ENCODE results near the gene CCR9.

The CCR9 gene

GRCh38 chr3:45873036-45873435, 13.3 kb upstream of the CCR9 start:
- no peak for DNase-seq

GRCh38 chr3:45873638-45874037, 12.7 kb upstream of the CCR9 start:
- no peak for DNase-seq

GRCh38 chr3:45874677-45875346, 11.5 kb upstream of the CCR9 start:
- no peak for DNase-seq

GRCh38 chr3:45878124-45878523, 8.2 kb upstream of the CCR9 start:
- no peak for DNase-seq

GRCh38 chr3:45880725-45881077, 5.6 kb upstream of the CCR9 start:
- DNase-seq, result no peak

- DNase-seq, result peak; percentile 21
Observed at GRCh38 chr3:45881078-45882022, 5.0 kb upstream of the CCR9 start.

- no peak for DNase-seq
Observed at GRCh38 chr3:45884368-45885201, 1.8 kb upstream of the CCR9 start.

- no peak for DNase-seq
Observed at GRCh38 chr3:45887285-45887684, 942 bp downstream of the CCR9 start.

GRCh38 chr3:45887759-45888511, 1.6 kb downstream of the CCR9 start:
- DNase-seq, result no peak

- no peak for DNase-seq
Observed at GRCh38 chr3:45889337-45889736, 3.0 kb downstream of the CCR9 start.

GRCh38 chr3:45890405-45890804, 4.1 kb downstream of the CCR9 start:
- no peak for DNase-seq

- no peak for DNase-seq
Observed at GRCh38 chr3:45892161-45892560, 5.8 kb downstream of the CCR9 start.

- DNase-seq, result no peak
Observed at GRCh38 chr3:45894015-45894414, 7.7 kb downstream of the CCR9 start.

- no peak for DNase-seq
Observed at GRCh38 chr3:45895686-45896468, 9.5 kb downstream of the CCR9 start.

GRCh38 chr3:45896956-45897355, 10.6 kb downstream of the CCR9 start:
- DNase-seq, result peak; percentile 77

- no peak for DNase-seq
Observed at GRCh38 chr3:45904931-45905330, 18.6 kb downstream of the CCR9 start.

- no peak for DNase-seq
Observed at GRCh38 chr3:45905755-45906154, 19.4 kb downstream of the CCR9 start.

- DNase-seq, result peak; percentile 75
Observed at GRCh38 chr3:45906681-45907407, 20.5 kb downstream of the CCR9 start.

- peak; percentile 22 for DNase-seq
Observed at GRCh38 chr3:45907769-45908705, 21.7 kb downstream of the CCR9 start.

- no peak for DNase-seq
Observed at GRCh38 chr3:45908761-45909160, 22.4 kb downstream of the CCR9 start.

All from EL (cell line).